ENCODE results near the gene GNB1L.

The GNB1L gene

DNA sequence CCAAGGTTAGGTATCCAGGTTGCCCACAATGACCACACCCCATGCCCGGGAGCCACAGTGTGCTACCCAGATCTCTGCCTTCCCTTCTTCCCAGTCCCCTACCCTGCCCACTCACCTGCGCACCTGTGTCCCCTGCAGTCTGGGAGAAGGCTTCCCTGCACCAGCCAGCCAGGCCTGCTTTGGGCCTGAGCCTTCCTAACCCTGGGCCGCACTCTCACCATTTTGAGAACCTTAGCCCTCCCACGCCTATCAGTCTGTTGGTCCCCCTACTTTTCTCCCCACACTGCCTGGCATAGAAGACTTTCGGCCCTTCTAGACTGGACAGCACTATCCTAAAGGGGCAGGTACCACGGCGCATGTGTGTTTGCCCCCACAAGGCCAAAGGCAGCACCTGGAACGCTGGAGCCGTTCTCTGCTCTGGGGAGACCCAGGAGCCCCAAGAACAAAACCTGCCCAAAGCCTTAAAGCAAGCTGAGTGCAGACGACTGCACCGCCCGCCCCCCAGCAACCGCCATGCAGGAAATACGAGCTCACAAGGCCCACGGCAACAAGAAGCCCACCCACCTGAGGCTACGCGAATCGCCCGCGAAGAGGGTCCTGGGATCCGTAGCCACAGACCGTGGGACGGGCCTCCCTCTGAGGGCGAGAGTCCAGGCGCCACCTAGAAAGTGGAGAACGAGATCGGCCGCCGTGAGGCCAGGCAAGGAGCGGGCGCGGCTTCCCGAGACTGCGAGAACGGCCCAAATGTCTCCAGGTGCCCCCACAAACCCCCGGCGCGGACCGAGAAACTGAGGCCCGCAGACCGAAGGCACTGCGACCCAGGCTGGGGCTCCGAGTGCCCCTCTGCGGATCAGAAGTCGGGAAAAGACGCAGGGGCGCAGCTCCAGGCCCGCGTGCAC lies 546 bp downstream of the GNB1L start:
- ATAC-seq = peak; percentile 32
- no peak for TF ChIP-seq RARB (CRISPR knock-in tag; IDR thresholded peaks at IDR 0.05)
- TF ChIP-seq ESRRG (CRISPR knock-in tag; IDR thresholded peaks at IDR 0.05) = no peak
- no peak for TF ChIP-seq ARNTL (CRISPR knock-in tag; IDR thresholded peaks at IDR 0.05; ENCODE audit: borderline replicate concordance, low read depth)
- TF ChIP-seq, protein P1, sequence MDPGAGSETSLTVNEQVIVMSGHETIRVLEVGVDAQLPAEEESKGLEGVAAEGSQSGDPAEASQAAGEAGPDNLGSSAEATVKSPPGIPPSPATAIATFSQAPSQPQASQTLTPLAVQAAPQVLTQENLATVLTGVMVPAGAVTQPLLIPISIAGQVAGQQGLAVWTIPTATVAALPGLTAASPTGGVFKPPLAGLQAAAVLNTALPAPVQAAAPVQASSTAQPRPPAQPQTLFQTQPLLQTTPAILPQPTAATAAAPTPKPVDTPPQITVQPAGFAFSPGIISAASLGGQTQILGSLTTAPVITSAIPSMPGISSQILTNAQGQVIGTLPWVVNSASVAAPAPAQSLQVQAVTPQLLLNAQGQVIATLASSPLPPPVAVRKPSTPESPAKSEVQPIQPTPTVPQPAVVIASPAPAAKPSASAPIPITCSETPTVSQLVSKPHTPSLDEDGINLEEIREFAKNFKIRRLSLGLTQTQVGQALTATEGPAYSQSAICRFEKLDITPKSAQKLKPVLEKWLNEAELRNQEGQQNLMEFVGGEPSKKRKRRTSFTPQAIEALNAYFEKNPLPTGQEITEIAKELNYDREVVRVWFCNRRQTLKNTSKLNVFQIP (CRISPR knock-in tag; IDR thresholded peaks at IDR 0.05; ENCODE audit: borderline replicate concordance, low read depth) = no peak
- TF ChIP-seq SNAI2 (CRISPR knock-in tag; IDR thresholded peaks at IDR 0.05) = no peak
- no peak for TF ChIP-seq ZFP30 (CRISPR knock-in tag; IDR thresholded peaks at IDR 0.05)
- TF ChIP-seq, protein P2, sequence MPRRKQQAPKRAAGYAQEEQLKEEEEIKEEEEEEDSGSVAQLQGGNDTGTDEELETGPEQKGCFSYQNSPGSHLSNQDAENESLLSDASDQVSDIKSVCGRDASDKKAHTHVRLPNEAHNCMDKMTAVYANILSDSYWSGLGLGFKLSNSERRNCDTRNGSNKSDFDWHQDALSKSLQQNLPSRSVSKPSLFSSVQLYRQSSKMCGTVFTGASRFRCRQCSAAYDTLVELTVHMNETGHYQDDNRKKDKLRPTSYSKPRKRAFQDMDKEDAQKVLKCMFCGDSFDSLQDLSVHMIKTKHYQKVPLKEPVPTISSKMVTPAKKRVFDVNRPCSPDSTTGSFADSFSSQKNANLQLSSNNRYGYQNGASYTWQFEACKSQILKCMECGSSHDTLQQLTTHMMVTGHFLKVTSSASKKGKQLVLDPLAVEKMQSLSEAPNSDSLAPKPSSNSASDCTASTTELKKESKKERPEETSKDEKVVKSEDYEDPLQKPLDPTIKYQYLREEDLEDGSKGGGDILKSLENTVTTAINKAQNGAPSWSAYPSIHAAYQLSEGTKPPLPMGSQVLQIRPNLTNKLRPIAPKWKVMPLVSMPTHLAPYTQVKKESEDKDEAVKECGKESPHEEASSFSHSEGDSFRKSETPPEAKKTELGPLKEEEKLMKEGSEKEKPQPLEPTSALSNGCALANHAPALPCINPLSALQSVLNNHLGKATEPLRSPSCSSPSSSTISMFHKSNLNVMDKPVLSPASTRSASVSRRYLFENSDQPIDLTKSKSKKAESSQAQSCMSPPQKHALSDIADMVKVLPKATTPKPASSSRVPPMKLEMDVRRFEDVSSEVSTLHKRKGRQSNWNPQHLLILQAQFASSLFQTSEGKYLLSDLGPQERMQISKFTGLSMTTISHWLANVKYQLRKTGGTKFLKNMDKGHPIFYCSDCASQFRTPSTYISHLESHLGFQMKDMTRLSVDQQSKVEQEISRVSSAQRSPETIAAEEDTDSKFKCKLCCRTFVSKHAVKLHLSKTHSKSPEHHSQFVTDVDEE (CRISPR knock-in tag; IDR thresholded peaks at IDR 0.05) = no peak
- no peak; the same call in 1 of the 2 replicates for TF ChIP-seq PPARA (CRISPR knock-in tag; IDR thresholded peaks at IDR 0.05; ENCODE audit: borderline replicate concordance)
- no peak for TF ChIP-seq ZNF8 (CRISPR knock-in tag; IDR thresholded peaks at IDR 0.05)
- TF ChIP-seq, protein P3, sequence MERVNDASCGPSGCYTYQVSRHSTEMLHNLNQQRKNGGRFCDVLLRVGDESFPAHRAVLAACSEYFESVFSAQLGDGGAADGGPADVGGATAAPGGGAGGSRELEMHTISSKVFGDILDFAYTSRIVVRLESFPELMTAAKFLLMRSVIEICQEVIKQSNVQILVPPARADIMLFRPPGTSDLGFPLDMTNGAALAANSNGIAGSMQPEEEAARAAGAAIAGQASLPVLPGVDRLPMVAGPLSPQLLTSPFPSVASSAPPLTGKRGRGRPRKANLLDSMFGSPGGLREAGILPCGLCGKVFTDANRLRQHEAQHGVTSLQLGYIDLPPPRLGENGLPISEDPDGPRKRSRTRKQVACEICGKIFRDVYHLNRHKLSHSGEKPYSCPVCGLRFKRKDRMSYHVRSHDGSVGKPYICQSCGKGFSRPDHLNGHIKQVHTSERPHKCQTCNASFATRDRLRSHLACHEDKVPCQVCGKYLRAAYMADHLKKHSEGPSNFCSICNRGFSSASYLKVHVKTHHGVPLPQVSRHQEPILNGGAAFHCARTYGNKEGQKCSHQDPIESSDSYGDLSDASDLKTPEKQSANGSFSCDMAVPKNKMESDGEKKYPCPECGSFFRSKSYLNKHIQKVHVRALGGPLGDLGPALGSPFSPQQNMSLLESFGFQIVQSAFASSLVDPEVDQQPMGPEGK (CRISPR knock-in tag; IDR thresholded peaks at IDR 0.05; ENCODE audit: borderline replicate concordance) = no peak
- TF ChIP-seq TCF4 (CRISPR knock-in tag; IDR thresholded peaks at IDR 0.05; ENCODE audit: borderline replicate concordance) = no peak
- TF ChIP-seq ZNF70 (CRISPR knock-in tag; IDR thresholded peaks at IDR 0.05) = no peak
- no peak for TF ChIP-seq OSR1 (CRISPR knock-in tag; IDR thresholded peaks at IDR 0.05)
- no peak for TF ChIP-seq GLIS3 (CRISPR knock-in tag; IDR thresholded peaks at IDR 0.05)
- TF ChIP-seq ZNF565 (CRISPR knock-in tag; conservative IDR thresholded peaks at IDR 0.05; ENCODE audit: low read depth) = no peak
- TF ChIP-seq ZFP3 (CRISPR knock-in tag; IDR thresholded peaks at IDR 0.05) = no peak
- no peak for TF ChIP-seq ISL1 (CRISPR knock-in tag; IDR thresholded peaks at IDR 0.05)
- TF ChIP-seq CSDC2 (CRISPR knock-in tag; IDR thresholded peaks at IDR 0.05) = no peak
- TF ChIP-seq, protein P4, sequence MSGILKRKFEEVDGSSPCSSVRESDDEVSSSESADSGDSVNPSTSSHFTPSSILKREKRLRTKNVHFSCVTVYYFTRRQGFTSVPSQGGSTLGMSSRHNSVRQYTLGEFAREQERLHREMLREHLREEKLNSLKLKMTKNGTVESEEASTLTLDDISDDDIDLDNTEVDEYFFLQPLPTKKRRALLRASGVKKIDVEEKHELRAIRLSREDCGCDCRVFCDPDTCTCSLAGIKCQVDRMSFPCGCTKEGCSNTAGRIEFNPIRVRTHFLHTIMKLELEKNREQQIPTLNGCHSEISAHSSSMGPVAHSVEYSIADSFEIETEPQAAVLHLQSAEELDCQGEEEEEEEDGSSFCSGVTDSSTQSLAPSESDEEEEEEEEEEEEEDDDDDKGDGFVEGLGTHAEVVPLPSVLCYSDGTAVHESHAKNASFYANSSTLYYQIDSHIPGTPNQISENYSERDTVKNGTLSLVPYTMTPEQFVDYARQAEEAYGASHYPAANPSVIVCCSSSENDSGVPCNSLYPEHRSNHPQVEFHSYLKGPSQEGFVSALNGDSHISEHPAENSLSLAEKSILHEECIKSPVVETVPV (CRISPR knock-in tag; IDR thresholded peaks at IDR 0.05) = no peak

DNA sequence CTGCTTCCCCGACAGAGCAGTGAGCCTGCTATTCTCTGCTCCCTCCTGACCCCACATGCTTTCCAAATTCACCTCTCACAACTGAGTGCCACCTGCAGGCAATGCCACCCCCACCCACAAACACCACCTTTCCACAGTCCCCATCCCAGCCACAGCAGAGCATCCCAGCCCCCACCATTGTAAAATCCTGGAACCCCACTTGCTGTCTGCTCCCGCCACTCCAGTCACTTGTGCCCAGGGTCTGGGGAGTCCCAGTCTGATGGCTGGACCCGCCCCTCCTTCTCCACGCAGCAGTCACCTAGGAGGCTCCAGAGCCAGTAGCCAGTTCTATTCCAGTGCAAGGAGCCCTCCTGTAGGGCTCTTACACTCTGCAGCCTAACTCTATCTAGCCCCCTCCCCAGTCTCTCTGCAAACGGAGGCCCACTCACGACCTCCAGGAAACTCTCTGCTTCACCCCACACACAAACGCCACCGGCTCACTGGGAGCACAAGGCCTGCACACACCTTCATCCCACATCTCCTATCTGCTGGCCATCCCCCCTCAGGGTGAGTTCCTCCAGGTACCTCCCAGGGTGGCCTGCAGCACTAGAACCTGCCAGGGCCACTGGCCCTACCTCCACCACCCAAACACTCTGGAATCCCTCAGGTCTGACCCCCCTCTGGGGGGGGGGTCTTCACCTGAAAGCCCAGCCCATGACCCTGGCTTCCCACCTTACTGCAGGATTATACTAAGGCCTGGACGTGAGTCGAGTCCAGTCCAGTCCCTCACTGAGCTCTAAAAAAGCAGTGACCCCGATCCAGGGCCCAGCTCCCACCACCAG lies 1.4 kb downstream of the GNB1L start:
- no peak for ATAC-seq
- TF ChIP-seq CSDC2 (CRISPR knock-in tag; IDR thresholded peaks at IDR 0.05) = no peak
- TF ChIP-seq GLIS3 (CRISPR knock-in tag; IDR thresholded peaks at IDR 0.05) = no peak
- TF ChIP-seq RARB (CRISPR knock-in tag; IDR thresholded peaks at IDR 0.05) = no peak
- no peak for TF ChIP-seq SNAI2 (CRISPR knock-in tag; IDR thresholded peaks at IDR 0.05)
- no peak for TF ChIP-seq ESRRG (CRISPR knock-in tag; IDR thresholded peaks at IDR 0.05)
- TF ChIP-seq, protein P5, sequence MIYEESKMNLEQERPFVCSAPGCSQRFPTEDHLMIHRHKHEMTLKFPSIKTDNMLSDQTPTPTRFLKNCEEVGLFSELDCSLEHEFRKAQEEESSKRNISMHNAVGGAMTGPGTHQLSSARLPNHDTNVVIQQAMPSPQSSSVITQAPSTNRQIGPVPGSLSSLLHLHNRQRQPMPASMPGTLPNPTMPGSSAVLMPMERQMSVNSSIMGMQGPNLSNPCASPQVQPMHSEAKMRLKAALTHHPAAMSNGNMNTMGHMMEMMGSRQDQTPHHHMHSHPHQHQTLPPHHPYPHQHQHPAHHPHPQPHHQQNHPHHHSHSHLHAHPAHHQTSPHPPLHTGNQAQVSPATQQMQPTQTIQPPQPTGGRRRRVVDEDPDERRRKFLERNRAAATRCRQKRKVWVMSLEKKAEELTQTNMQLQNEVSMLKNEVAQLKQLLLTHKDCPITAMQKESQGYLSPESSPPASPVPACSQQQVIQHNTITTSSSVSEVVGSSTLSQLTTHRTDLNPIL (CRISPR knock-in tag; IDR thresholded peaks at IDR 0.05; ENCODE audit: low read depth) = no peak
- TF ChIP-seq ARNTL (CRISPR knock-in tag; IDR thresholded peaks at IDR 0.05; ENCODE audit: borderline replicate concordance, low read depth) = no peak
- TF ChIP-seq ISL1 (CRISPR knock-in tag; IDR thresholded peaks at IDR 0.05) = no peak
- TF ChIP-seq TCF4 (CRISPR knock-in tag; IDR thresholded peaks at IDR 0.05; ENCODE audit: borderline replicate concordance) = no peak
- no peak for TF ChIP-seq ZC3H10 (CRISPR knock-in tag; IDR thresholded peaks at IDR 0.05)
- TF ChIP-seq, protein P4 (CRISPR knock-in tag; IDR thresholded peaks at IDR 0.05) = no peak
- TF ChIP-seq, protein P3 (CRISPR knock-in tag; IDR thresholded peaks at IDR 0.05; ENCODE audit: borderline replicate concordance) = no peak

All from SK-N-SH treated with all-trans-retinoic acid at 6 μM for 48 hours (cell line).